Common myeloid progenitor, CD34-positive (primary cell): ENCODE results near the gene ACOX2.
"Not testable (repeated sequence)": the region's sequence is repeated elsewhere in the genome, so short reads cannot be mapped to it uniquely, and the experiment has no call there.

Experiments
- CTCF ChIA-PET: fragments of 350-600 bp; sonication (Branson Sonifier 250); formaldehyde crosslinking; loops from one replicate; lab custom pipeline; 2021; ENCODE audit warnings: antibody characterized with exemption; lab: Charles Lee
- POLR2A ChIA-PET: fragments of 350-600 bp; sonication (Branson Sonifier 250); formaldehyde crosslinking; loops from one replicate; lab custom pipeline; 2021; ENCODE audit warnings: antibody characterized with exemption; lab: Charles Lee
- DNase-seq, 3 donors: peaks; one replicate each; pipeline versions ENCODE4 v3.0.0 to v3.0.0-alpha.2; 2013
- H3K27ac ChIP-seq, 2 experiments: 1 replicate in 1 of 2; 2 replicates in 1 of 2; pipeline ENCODE4 v1.7.0; 2013; ENCODE audit warnings: inconsistent platforms in 2 of 2, low read length in 2 of 2, mild to moderate bottlenecking in 2 of 2, low read depth in 1 of 2, moderate library complexity in 1 of 2; ENCODE audit not compliant: severe bottlenecking in 2 of 2, insufficient read depth in 1 of 2, poor library complexity in 1 of 2
- H3K27me3 ChIP-seq, 5 experiments: replicated peaks in 2 of 5; 1 replicate in 3 of 5; 2 replicates in 2 of 5; pipeline versions ENCODE4 v1.6.1 to v1.7.0; 2013; ENCODE audit warnings: low read length in 4 of 5, mild to moderate bottlenecking in 2 of 5, moderate library complexity in 2 of 5, inconsistent platforms in 1 of 5; ENCODE audit not compliant: insufficient read depth in 5 of 5, control insufficient read depth in 4 of 5
- H3K36me3 ChIP-seq, 4 experiments: 1 replicate in 2 of 4; 2 replicates in 2 of 4; pipeline versions ENCODE4 v1.6.1 to v1.7.0; 2013; ENCODE audit warnings: low read length in 3 of 4, control low read depth in 1 of 4, mild to moderate bottlenecking in 1 of 4; ENCODE audit not compliant: control insufficient read depth in 4 of 4, insufficient read depth in 4 of 4
- H3K4me1 ChIP-seq, 4 experiments: 1 replicate in 3 of 4; 2 replicates in 1 of 4; pipeline versions ENCODE4 v1.6.1 to v1.7.1; 2013; ENCODE audit warnings: low read length in 3 of 4, mild to moderate bottlenecking in 3 of 4, control low read depth in 1 of 4, inconsistent platforms in 1 of 4, moderate library complexity in 1 of 4; ENCODE audit not compliant: control insufficient read depth in 4 of 4, insufficient read depth in 4 of 4; ENCODE audit errors: control extremely low read depth in 1 of 4
- H3K4me3 ChIP-seq, 7 experiments: 1 replicate in 4 of 7; 2 replicates in 3 of 7; pipeline versions ENCODE4 v1.5.1 to v1.7.0; 2013; ENCODE audit warnings: mild to moderate bottlenecking in 7 of 7, low read length in 6 of 7, moderate library complexity in 6 of 7, inconsistent platforms in 2 of 7, low read depth in 2 of 7, control low read depth in 1 of 7; ENCODE audit not compliant: insufficient read depth in 4 of 7, control insufficient read depth in 1 of 7; ENCODE audit errors: extremely low read depth in 1 of 7
- H3K9me3 ChIP-seq, 5 experiments: 1 replicate in 4 of 5; 2 replicates in 1 of 5; pipeline versions ENCODE4 v1.6.1 to v1.7.1; 2013; ENCODE audit warnings: low read length in 4 of 5, mild to moderate bottlenecking in 2 of 5, inconsistent platforms in 1 of 5, low read depth in 1 of 5, moderate library complexity in 1 of 5; ENCODE audit not compliant: control insufficient read depth in 4 of 5, insufficient read depth in 2 of 5; ENCODE audit errors: control extremely low read depth in 1 of 5
- WGBS: methylation state at CpG from one replicate; pipeline ENCODE4 v1.1.5; 2013; ENCODE audit not compliant: insufficient coverage; 5-methylcytosine and 5-hydroxymethylcytosine counted together

The ACOX2 gene

DNA sequence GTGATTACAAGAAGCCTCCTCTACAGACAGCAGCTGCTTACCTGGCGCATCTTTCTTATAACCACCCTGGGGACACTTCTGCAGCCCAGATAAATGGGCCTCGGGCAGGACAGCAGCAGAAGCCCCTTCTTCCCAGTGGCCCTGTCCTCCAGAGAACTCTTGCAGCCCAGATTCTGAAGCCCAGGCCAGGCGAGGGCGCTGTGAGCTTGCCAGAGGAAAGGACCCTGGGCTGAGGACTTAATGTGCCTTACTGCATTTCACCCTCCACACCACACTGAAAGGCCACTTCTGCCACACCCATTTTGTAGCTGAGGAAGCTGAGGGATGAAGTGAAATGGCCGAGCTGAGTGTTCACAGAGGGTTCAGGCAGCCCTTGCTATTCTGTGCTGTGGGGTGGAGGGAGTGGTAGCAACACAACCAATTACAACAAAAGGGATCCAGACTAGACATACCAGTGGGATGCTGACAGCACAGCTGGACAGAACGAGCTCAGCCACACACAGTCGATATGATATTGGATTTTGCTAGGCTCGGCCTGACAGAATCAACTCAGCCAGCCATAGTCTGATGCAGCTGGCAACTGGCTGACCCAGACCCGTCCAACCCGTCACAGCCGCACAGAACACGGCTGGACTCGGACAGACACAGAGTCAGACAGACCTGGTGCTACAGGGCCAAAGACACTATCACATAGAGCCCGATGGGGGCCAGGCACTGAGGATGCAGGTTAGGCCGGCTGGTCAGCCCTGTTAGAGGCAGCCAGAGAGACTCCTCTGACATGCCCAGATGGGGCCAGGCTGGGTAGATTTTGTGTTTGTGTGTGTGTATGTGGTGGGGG is 7.3 kb downstream of the ACOX2 start:
- peaks cover 0 to under 1% (median 0%) of the 10 kb centered on the region in 5 experiments for H3K9me3 ChIP-seq
- ChIA-PET POLR2A (no interaction called here), CTCF (interaction anchor here (1.2 to 4.8 kb wide), 8 partner anchors 8 to 223 kb away, joined by 3 to 24 read pairs (median 8); partner anchors contain the start of genes HTD2, KCTD6 and RPP14)
- peaks cover 0 to 11% (median 2%) of the 10 kb centered on the region in 4 experiments for H3K36me3 ChIP-seq
- no peak overlapping the region for H3K4me3 ChIP-seq
- peak in 1 of 3 donors; percentile 12 for DNase-seq
- no peaks in the 10 kb centered on the region for H3K27me3 ChIP-seq
- WGBS: 98% methylated on average over 12 of the region's 15 CpGs
- H3K27ac ChIP-seq: no peak overlapping the region
- H3K4me1 ChIP-seq: peaks cover 0 to 25% (median 21%) of the 10 kb centered on the region in 4 experiments

DNA sequence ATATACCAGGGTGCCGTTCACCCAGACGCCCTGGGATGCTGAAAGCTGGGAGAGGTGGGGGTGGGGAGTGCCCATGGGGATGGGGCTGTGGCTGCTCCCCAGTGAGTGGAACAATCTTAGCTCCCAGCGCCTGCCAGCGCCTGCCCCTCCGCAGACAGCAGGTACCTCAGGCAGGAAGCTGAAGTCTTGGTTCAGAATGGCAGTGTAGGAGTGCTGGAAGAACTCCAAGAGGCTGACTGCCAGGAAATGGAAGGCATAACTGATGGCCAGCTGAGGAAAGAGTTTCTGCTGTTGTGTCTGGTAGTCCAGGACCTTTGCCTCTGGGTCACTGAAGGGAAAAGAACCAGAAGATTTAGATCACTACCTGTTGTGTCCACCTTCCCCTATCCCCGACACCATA is 8.4 kb downstream of the ACOX2 start:
- CTCF ChIA-PET: interaction anchor here (0.6 to 2.6 kb wide), 12 partner anchors 9 to 222 kb away, joined by 3 to 14 read pairs (median 4); partner anchors contain the start of genes HTD2, KCTD6 and RPP14
- WGBS: 19% methylated on average over 4 of the region's 6 CpGs
- H3K36me3 ChIP-seq: peaks cover 0 to 11% (median 5%) of the 10 kb centered on the region in 4 experiments
- DNase-seq: peak in 2 of 3 donors; percentile 18 to 19
- H3K27me3 ChIP-seq: no peaks in the 10 kb centered on the region
- H3K4me3 ChIP-seq: peak overlapping the region in 1 of 7 experiments; percentile 25
- peaks cover 0 to 25% (median 21%) of the 10 kb centered on the region in 4 experiments for H3K4me1 ChIP-seq
- no peak overlapping the region for H3K27ac ChIP-seq
- no peaks in the 10 kb centered on the region for H3K9me3 ChIP-seq
- POLR2A ChIA-PET: no interaction called here

DNA sequence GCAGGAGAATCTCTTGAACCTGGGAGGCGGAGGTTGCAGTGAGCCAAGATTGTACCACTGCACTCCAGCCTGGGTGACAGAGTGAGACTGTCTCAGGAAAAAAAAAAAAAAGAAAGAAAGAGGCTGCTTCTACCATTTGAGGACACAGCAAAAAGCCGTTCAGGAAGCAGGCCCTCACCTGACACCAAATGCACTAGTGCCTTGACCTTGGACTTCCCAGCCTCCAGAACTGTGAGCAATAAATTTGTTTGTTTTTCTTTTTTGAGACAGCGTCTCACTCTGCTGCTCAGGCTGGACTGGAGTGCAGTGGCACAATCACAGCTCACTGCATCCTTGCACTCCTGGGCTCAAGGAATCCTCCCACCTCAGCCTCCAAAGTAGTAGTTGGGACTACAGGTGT is 9.6 kb downstream of the ACOX2 start:
- H3K27me3 ChIP-seq, H3K27ac ChIP-seq, H3K9me3 ChIP-seq, H3K4me3 ChIP-seq, POLR2A ChIA-PET, DNase-seq: not testable (repeated sequence)
- H3K36me3 ChIP-seq: peaks cover 0 to 11% (median 5%) of the 10 kb centered on the region in 4 experiments
- CTCF ChIA-PET: interaction anchor here (1.0 kb wide), 1 partner anchor 39 kb away, joined by 3 read pairs; no protein-coding TSS in a partner anchor
- peaks cover 0 to 19% (median 17%) of the 10 kb centered on the region in 4 experiments for H3K4me1 ChIP-seq
- WGBS: 100% methylated on average over 3 of the region's 3 CpGs

- DNase-seq: peak in 2 of 3 donors; percentile 43 to 52
- POLR2A ChIA-PET: no interaction called here
- Histone ChIP-seq H3K9me3 (no peaks in the 10 kb centered on the region), H3K36me3 (peaks cover 0 to 19% (median 5%) of the 10 kb centered on the region in 4 experiments), H3K27me3 (no peaks in the 10 kb centered on the region), H3K4me1 (peaks cover 0 to 18% (median 16%) of the 10 kb centered on the region in 4 experiments), H3K4me3 (no peak overlapping the region), H3K27ac (no peak overlapping the region)
- CTCF ChIA-PET: interaction anchor here (0.7 to 1.5 kb wide), 3 partner anchors 9 to 14 kb away, joined by 3 read pairs; no protein-coding TSS in a partner anchor
- 92% methylated on average over 7 of the region's 7 CpGs for whole genome bisulfite sequencing
Measured at GRCh38 chr3:58526515-58526957, 10.5 kb downstream of the ACOX2 start.

GRCh38 chr3:58524326-58524888 is 12.6 kb downstream of the ACOX2 start:
- no peaks in the 10 kb centered on the region for H3K27me3 ChIP-seq
- POLR2A ChIA-PET: no interaction called here
- peaks cover 0 to 19% (median 4%) of the 10 kb centered on the region in 4 experiments for H3K36me3 ChIP-seq
- no peak overlapping the region for H3K27ac ChIP-seq
- H3K4me1 ChIP-seq: peaks cover 0 to 19% (median 14%) of the 10 kb centered on the region in 4 experiments
- H3K4me3 ChIP-seq: no peak overlapping the region
- no peak for DNase-seq
- 100% methylated on average over 8 of the region's 11 CpGs for whole genome bisulfite sequencing
- no peaks in the 10 kb centered on the region for H3K9me3 ChIP-seq
- CTCF ChIA-PET: interaction anchor here (1.0 to 1.9 kb wide), 5 partner anchors 10 to 218 kb away, joined by 3 to 9 read pairs (median 6); partner anchors contain the start of genes HTD2, KCTD6 and RPP14

DNA sequence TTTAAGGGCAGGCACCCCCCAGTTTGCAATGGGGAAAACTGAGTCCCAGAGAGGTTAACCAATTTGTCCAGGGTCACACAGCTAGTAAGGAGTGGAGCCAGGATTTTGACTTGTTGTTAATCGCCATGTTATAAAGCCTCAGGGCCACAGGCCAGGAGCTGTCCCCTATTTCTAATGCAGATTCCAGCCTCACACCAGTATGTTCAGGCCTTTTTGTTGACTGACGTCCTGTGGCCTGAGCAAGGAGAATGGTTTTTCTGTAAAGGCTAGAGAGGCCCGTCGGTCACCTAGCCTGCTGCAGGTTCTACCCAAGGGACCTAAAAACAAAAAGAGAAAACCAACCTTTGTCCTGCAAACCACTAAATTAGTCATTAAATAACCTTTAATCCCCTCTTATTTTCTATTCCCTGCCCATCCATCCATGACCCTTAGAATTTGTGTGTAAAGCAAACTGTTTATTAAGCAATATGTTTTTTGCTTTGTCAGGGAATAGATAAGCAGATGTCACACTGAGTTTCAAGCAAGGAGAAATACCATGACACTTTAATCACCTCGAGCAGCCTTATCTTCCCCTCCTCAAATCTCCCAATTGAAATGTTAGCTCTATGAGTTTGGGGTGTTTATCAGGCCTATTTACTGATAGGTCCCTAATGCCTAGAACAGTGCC is 14.1 kb downstream of the ACOX2 start:
- H3K36me3 ChIP-seq: peaks cover 0 to 19% (median 4%) of the 10 kb centered on the region in 4 experiments
- H3K4me1 ChIP-seq: peaks cover 0 to 11% (median under 1%) of the 10 kb centered on the region in 4 experiments
- H3K4me3 ChIP-seq: no peak overlapping the region
- no peaks in the 10 kb centered on the region for H3K9me3 ChIP-seq
- H3K27ac ChIP-seq: no peak overlapping the region
- ChIA-PET CTCF (interaction anchor here (1.4 to 4.4 kb wide), 2 partner anchors 9 kb away, joined by 5 to 24 read pairs; no protein-coding TSS in a partner anchor), POLR2A (no interaction called here)
- 93% methylated on average over 3 of the region's 5 CpGs for WGBS
- peak in 1 of 3 donors; percentile 27 for DNase-seq
- H3K27me3 ChIP-seq: no peaks in the 10 kb centered on the region
